A673 (cell line): ENCODE results near the gene DLX2. TPM values are rescaled to one million over a fixed set of nuclear protein-coding genes. Genes with fewer than 3 reads are reported as not detected.

Source experiments
- BruUV-seq: library from RNA; stranded (reverse); fragments of 400-500 nt; replicated peaks from 2 replicates; lab custom pipeline; 2021; lab: Mats Ljungman, UMichigan
- CTCF ChIA-PET: fragments of 300-600 bp; sonication (Branson Sonifier 250); formaldehyde crosslinking; loops from one replicate; lab custom pipeline; 2022; ENCODE audit warnings: antibody characterized with exemption; lab: Charles Lee
- POLR2A ChIA-PET: fragments of 300-600 bp; sonication (Branson Sonifier 250); formaldehyde crosslinking; loops from one replicate; lab custom pipeline; 2022; ENCODE audit warnings: antibody characterized with exemption; ENCODE audit not compliant: low non-redundant PET; lab: Charles Lee
- DNase-seq: peaks from one replicate; pipeline ENCODE4 v3.0.0-alpha.2; 2015; ENCODE audit warnings: low spot score
- H3K27ac ChIP-seq: fragments of 200-600 bp; sonication (generic); 2 replicates; pipeline ENCODE4 v1.5.1; 2016; ENCODE audit warnings: mixed run types, low read depth, mild to moderate bottlenecking, mixed read lengths, antibody characterized with exemption, low read length; ENCODE audit not compliant: poor library complexity, severe bottlenecking
- H3K27me3 ChIP-seq: fragments of 200-600 bp; sonication (generic); replicated peaks from 2 replicates; pipeline ENCODE4 v1.6.1; 2017; ENCODE audit warnings: mixed run types, low read depth, mild to moderate bottlenecking, mixed read lengths, antibody characterized with exemption, low read length; ENCODE audit not compliant: insufficient read depth, poor library complexity
- H3K36me3 ChIP-seq: fragments of 200-600 bp; sonication (generic); 2 replicates; pipeline ENCODE4 v1.6.1; 2016; ENCODE audit warnings: mixed run types, mild to moderate bottlenecking, mixed read lengths, antibody characterized with exemption, low read length; ENCODE audit not compliant: insufficient read depth, poor library complexity, severe bottlenecking
- H3K4me1 ChIP-seq: fragments of 200-600 bp; sonication (generic); 2 replicates; pipeline ENCODE4 v1.6.1; 2017; ENCODE audit warnings: mixed run types, mild to moderate bottlenecking, mixed read lengths, antibody characterized with exemption, low read length; ENCODE audit not compliant: insufficient read depth, poor library complexity, severe bottlenecking
- H3K4me3 ChIP-seq: fragments of 200-600 bp; sonication (generic); 2 replicates; pipeline ENCODE4 v1.5.1; 2016; ENCODE audit warnings: low read depth, mixed run types, mild to moderate bottlenecking, mixed read lengths, low read length; ENCODE audit not compliant: poor library complexity, severe bottlenecking
- H3K9me3 ChIP-seq: fragments of 200-600 bp; sonication (generic); 2 replicates; pipeline ENCODE4 v1.6.1; 2016; ENCODE audit warnings: mixed run types, low read depth, mild to moderate bottlenecking, mixed read lengths, antibody characterized with exemption, low read length; ENCODE audit not compliant: poor library complexity, severe bottlenecking
- CTCF ChIP-seq: fragments of 300-800, 200-600 bp; sonication (generic); conservative IDR thresholded peaks from 2 replicates; pipeline ENCODE4 v1.5.1; 2017; ENCODE audit warnings: low read depth, mild to moderate bottlenecking, antibody characterized with exemption, low read length, moderate library complexity, mixed read lengths
- EZH2 ChIP-seq: fragments of 200-600 bp; sonication (generic); IDR thresholded peaks from 2 replicates; pipeline ENCODE4 v1.6.1; 2017; ENCODE audit warnings: borderline replicate concordance, low read depth, mild to moderate bottlenecking, mixed read lengths, antibody characterized with exemption, low read length; ENCODE audit not compliant: poor library complexity, severe bottlenecking
- intact Hi-C: fragments of 100-400 bp; cut with micrococcal nuclease; formaldehyde crosslinking; loops from one replicate; pipeline ENCODE4 v1.10.0; 2022; ENCODE audit not compliant: unreplicated experiment
- total RNA-seq: library from RNA; stranded (reverse); gene quantifications from 2 replicates; pipeline ENCODE4 v1.2.3, GENCODE V29; 2021

DLX2 gene
- total RNA-seq, 1 experiment from 2014 or later: 20.4 TPM

GRCh38 chr2:172058660-172059059, 44.0 kb downstream of the DLX2 start:
- H3K4me1 ChIP-seq: peaks cover 2% of the 10 kb centered on the region
- H3K9me3 ChIP-seq: no peaks in the 10 kb centered on the region
- TF ChIP-seq EZH2 (no peak), CTCF (no peak)
- BruUV-seq: no TSS peak
- ChIA-PET POLR2A (no interaction called here), CTCF (no interaction called here)
- no peak overlapping the region for H3K27ac ChIP-seq
- H3K27me3 ChIP-seq: no peaks in the 10 kb centered on the region
- no peaks in the 10 kb centered on the region for H3K36me3 ChIP-seq
- intact Hi-C loops: no loop called here
- no peak overlapping the region for H3K4me3 ChIP-seq
- DNase-seq: no peak

GRCh38 chr2:172056293-172056692, 46.4 kb downstream of the DLX2 start:
- no peaks in the 10 kb centered on the region for H3K36me3 ChIP-seq
- POLR2A ChIA-PET: interaction anchor here (0.7 kb wide), 1 partner anchor 101 kb away, joined by 3 read pairs; no protein-coding TSS in a partner anchor
- no peak for TF ChIP-seq EZH2
- no peak for DNase-seq
- peaks cover 25% of the 10 kb centered on the region for H3K4me1 ChIP-seq
- H3K9me3 ChIP-seq: no peaks in the 10 kb centered on the region
- no TSS peak for BruUV-seq
- no peak overlapping the region for H3K27ac ChIP-seq
- H3K4me3 ChIP-seq: no peak overlapping the region
- CTCF ChIA-PET: no interaction called here
- intact Hi-C loops: no loop called here
- H3K27me3 ChIP-seq: no peaks in the 10 kb centered on the region

GRCh38 chr2:172053486-172053885, 49.2 kb downstream of the DLX2 start:
- intact Hi-C loops: no loop called here
- Histone ChIP-seq H3K9me3 (no peaks in the 10 kb centered on the region), H3K4me3 (no peak overlapping the region), H3K27me3 (no peaks in the 10 kb centered on the region), H3K36me3 (no peaks in the 10 kb centered on the region), H3K4me1 (peaks cover 38% of the 10 kb centered on the region), H3K27ac (no peak overlapping the region)
- no peak for TF ChIP-seq EZH2
- TF ChIP-seq CTCF: no peak
- DNase-seq: no peak
- ChIA-PET CTCF (no interaction called here), POLR2A (no interaction called here)
- BruUV-seq: no TSS peak
